ENCODE measurements around the gene COL4A1.

The COL4A1 gene

GRCh38 chr13:110170020-110170790, 136.8 kb downstream of the COL4A1 start:
- no peak for DNase-seq (ENCODE audit: low read depth in 1 of 2, low spot score in 1 of 2)

GRCh38 chr13:110168999-110169933, 137.7 kb downstream of the COL4A1 start:
- no peak for DNase-seq (ENCODE audit: low read depth in 1 of 2, low spot score in 1 of 2)

DNA sequence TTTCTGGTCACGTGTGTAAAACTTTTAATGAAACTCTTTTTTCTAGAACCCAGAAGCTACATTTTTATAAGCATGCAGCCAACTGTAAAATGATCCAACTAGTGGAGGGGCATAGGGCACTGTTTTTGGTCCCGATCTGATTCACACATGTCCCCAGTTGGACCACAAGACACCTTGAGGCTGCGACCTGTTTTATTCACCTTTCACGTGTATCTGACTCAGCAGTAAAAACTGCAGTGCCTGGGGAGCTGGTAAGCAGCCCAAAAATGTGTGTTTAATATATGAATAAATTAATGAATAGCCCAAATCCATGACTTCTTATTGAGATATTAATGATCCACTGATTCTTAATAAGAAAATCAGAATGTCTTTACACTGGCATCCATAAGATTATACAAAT, 140.4 kb downstream of the COL4A1 start:
- no peak for DNase-seq (ENCODE audit: low read depth in 1 of 2, low spot score in 1 of 2)

- DNase-seq (ENCODE audit: low read depth in 1 of 2, low spot score in 1 of 2), result no peak
Observed at GRCh38 chr13:110164706-110165105, 142.3 kb downstream of the COL4A1 start.

DNA sequence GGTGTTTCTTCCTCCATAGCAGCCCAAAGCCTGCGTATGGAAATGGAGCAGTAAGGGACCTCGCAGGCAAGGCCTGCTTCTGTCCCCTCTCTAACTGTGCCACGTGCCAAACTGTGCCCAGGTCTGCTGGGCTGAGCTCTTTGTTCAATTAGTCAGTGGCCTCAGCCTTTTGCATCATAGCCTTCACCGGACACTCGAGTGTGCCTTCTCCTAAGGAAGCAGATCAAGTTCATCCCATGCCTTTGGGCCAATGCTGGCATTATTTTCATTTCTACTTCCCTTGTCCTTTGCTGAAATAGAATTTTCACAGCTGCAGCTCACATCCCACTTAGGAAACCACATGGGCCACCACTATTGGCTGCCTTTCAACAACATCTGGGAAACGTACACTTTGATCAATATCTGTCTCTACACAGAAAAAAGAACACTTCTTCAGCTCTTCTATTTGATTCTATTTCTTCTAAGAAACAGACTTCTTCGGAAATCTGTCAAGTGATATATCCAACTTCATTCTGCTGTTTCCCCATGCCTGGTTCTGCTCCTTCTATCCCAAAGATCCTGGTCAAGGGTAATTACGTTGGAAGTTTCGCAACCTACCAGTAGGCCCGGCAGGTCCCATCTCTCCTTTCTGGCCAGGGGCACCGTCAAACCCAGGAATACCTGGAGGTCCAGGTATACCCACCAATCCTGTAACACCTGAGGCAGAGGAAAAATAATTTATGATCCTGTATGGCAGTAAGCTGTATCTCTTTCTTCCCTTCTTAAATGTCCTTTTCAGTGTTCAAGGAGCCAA, 143.9 kb downstream of the COL4A1 start:
- DNase-seq (ENCODE audit: low read depth in 1 of 2, low spot score in 1 of 2), result no peak

GRCh38 chr13:110162053-110162452, 144.9 kb downstream of the COL4A1 start:
- DNase-seq (ENCODE audit: low read depth in 1 of 2, low spot score in 1 of 2), result no peak

DNA sequence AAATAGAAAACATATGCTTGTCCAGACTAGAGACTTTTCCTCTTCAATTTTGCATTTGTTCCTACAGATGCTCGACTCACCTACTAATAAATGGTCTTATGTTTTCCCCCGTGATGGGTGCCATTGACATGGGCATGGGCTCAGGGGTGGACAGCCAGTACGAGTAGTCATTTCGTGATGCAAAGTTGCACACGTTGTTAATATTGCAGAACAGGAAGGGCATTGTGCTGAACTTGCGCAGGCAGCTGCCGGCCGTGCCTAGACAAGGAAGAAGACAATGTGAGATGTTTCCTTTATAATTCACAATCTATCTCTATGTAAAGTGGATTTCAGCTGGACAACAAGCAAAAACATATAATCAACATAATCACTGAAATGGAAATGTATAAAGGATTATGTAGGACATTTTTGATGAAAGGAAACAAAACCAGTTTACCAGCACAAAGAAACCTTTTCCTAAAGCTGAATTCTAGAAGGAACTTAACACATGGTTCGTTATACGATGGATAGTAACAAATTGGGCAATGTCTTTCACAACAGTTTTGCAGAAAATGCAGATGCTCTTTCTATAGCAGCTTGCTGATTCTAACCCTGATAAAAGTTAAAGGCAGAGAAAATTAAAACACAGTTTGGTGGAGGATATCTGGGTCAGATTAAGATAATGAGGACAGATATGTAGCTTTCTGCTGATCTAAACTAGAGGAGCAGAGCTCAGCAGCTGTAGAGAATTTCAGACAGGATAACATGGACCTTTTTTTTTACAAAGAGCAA, 145.7 kb downstream of the COL4A1 start:
- DNase-seq (ENCODE audit: low read depth in 1 of 2, low spot score in 1 of 2), result no peak

DNA sequence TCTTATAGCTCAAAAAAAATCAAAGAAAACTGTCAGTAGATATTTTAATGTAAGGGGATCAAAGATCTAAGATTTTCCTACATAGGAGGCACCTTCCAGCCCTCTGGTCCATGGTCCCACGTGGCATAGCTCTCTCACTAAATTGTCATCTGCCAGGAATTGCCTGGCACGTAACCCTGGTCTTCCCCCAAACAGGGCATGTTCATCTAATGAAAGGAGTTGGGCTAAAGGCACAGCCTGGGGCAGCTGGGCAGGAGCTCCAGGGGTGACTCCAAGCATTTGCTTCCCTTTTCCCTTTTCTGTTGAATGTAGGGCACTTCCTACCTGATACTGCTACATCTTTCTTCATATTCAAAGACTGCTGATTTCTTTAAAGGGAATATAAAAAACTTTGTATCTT, 148.7 kb downstream of the COL4A1 start:
- no peak for DNase-seq (ENCODE audit: low read depth in 1 of 2, low spot score in 1 of 2)

DNA sequence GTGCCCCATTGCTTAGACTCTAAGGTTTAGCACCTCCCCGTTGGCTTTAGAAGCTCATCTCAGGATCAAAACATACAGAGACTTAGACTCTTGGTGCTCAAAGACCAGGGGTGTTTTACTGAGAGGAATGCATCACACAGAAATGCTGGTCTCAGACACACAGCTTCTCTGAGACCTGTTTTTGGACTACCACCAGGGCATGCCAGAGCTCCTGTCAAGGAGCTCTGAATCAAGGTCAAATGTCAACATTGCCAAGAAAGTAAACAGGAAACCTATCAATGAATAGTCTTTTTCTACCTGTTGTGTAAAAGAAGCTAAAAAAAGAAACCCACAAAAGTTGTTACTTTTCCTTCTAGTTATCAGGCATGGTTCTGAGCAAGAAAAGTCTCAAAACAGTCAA, 149.2 kb downstream of the COL4A1 start:
- no peak for DNase-seq (ENCODE audit: low read depth in 1 of 2, low spot score in 1 of 2)

GRCh38 chr13:110156301-110157049, 150.5 kb downstream of the COL4A1 start:
- DNase-seq (ENCODE audit: low read depth in 1 of 2, low spot score in 1 of 2), result no peak

GRCh38 chr13:110155072-110155471, 151.9 kb downstream of the COL4A1 start:
- DNase-seq (ENCODE audit: low read depth in 1 of 2, low spot score in 1 of 2), result no peak

DNA sequence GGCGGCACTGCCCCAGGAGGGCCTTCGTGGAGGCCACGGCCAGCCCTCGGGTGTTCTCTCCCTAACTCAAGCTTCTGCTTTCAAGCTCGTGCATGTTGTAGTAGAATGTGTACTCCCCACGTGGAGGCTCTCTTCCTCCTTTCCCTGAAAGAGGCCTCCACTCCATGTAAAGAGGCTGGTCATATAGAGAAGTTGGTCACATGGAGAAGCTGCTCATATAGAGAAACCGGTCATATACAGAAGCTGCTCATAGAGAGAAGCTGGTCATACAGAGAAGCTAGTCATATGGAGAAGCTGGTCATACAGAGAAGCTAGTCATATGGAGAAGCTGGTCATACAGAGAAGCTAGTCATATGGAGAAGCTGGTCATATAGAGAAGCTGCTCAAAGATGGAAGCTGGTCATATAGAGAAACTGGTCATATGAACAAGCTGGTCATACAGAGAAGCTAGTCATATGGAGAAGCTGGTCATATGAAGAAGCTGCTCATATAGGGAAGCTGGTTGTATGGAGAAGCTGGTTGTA, 152.5 kb downstream of the COL4A1 start:
- DNase-seq (ENCODE audit: low read depth in 1 of 2, low spot score in 1 of 2), result no peak

DNA sequence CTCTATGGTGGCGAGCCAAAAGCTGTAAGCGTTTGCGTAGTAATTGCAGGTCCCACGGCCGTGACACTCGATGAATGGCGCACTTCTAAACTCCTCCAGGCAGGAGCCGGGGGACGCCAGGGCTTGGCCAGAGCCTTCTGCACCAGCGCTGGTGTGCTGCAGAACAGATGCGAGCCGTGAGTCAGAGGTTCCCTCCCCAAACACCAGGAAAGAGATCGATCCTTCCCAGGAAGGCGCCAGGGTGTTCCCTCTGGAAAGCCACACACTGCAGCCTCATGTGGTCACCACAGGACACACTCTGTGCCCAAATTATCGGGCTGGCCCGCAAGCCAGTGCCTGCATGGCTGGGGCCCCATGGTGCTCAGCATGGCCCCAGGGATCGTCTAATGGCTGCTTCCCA, 154.6 kb downstream of the COL4A1 start:
- no peak for DNase-seq (ENCODE audit: low read depth in 1 of 2, low spot score in 1 of 2)

DNA sequence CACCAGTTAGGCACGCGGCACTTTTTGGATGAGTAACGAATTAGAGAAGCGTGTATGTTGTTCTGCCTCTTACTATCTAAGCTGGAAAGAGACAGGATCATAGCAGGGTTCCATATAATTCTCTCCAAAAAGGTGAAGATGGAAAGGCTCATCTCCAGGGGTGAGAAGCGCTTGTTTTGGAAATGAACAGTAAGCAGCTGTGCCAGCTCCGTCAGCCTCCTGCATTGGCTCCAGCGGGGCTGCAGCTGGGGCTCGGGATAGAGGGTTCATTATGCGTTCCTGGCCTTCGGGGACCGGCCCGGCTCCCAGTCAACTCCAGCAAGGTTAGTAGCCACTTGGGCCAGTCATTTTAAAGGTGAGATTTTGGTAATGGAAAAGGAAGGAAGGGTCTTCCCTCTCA, 155.5 kb downstream of the COL4A1 start:
- DNase-seq (ENCODE audit: low read depth in 1 of 2, low spot score in 1 of 2), result no peak

DNA sequence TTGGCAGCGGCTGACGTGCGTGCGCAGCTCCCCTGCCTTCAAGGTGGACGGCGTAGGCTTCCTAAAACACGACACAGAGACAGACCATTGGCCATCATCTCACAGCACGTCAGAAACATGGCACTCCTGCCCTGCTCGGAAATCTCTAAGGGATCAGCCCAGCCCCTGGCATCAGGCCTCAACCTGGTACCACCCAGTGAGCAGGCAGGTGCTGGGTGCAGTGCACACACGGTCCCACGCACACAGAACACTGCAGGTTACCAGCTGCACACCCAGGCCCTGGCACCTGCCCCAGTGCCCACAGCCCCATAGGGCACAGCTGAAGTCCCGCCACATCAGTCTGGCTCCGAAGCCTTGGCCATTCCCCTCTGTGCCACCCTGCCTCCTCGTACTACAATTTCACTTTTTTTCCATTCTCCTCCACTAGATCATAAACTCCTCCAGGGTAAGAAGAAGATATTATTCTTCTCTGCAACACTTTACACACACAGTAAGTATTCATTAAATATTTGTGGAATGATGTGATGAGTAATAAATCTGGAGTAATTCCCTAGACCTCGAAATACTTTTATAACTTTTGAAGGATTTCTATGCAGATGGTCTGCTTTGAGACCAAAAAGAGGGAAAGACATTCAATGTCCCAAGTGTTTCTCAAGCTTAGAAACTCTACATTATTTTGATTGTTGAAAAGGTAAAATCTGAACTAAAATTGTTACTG, 156.4 kb downstream of the COL4A1 start:
- DNase-seq (ENCODE audit: low read depth in 1 of 2, low spot score in 1 of 2), result no peak

GRCh38 chr13:110149036-110149435, 157.9 kb downstream of the COL4A1 start:
- DNase-seq (ENCODE audit: low read depth in 1 of 2, low spot score in 1 of 2), result no peak

DNA sequence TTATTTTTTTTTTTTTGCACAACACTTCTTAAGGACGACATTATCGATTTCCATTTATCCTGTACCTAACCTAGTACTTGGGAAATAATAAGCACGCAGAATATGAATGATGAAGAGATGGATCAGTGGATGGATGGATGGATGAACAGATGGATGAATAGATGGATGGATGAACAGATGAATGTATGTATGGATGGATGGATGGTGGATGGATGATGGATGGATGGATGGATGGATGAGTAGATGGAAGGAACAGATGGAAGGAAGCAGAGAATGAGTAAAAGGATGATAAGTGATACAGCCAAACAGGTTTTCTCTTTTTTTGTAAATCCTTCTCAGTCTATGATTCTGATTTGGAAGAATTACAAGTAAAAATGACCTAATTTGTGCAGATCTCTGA, 166.9 kb downstream of the COL4A1 start:
- no peak for DNase-seq (ENCODE audit: low read depth in 1 of 2, low spot score in 1 of 2)

DNA sequence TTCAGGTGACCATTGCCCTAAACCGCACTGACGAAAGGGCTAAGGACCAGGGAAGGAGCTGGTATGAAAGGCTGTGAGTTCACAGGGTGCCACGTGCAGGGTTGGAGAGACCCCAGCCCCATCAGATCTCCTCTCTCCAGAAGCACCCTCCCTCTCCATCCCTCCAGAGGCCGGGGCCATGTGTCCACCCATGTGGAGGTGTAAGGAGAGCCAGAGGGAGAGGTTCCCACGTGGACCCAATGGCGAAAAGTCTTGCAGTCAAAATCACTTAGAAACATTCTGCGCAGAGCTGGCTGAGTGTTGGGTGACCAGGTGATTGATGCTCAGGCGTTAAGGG, 168.3 kb downstream of the COL4A1 start:
- no peak for DNase-seq (ENCODE audit: low read depth in 1 of 2, low spot score in 1 of 2)

DNA sequence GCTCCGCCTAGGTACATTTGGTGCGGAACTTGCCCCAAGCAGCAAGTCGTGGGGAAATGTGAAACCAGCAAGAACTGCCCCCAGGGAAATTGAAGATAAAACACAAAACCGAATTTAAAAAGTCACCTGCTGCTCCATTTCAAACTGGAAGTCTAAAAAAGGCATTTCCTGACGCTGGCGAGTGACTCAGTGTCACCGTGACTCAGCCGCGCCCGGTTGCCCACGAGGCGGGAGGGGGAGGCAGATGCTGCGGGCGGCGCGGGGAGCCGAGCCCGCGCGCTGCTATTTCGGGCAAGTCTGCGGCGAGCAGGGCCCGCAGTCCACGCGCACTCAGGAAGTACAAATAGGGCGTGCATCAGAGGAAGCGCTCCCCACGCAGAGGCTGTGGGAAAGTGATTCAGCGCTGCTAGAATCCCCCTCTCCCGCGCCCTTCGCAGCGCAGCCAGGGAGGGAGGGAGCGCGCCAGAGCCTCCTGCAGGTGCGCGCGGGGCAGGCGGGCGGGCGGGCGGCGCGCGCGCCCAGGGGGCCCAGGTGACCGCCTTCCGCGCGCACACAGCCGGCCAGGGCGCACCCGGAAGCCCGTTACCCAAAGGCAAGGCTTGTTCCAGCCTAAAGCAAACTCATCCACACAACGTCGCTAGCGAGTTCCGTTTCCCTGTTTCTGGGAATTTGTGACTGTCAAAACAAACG, 168.8 kb downstream of the COL4A1 start:
- DNase-seq (ENCODE audit: low read depth in 1 of 2, low spot score in 1 of 2), result peak; percentile 43 to 62
